ENCODE results near the gene TMSB15A. TPM values are rescaled to one million over a fixed set of nuclear protein-coding genes. Genes with fewer than 3 reads are reported as not detected.

Gene TMSB15A
- total RNA-seq, result under 1 TPM in 1 of 4 donors, not detected in 3; 0.66 TPM

GRCh38 chrX:102515975-102516941, at the start of gene TMSB15A:
Gene TMSB15A, minus strand, starts transcription at chrX:102516739.
- peak; percentile 91 for DNase-seq (ENCODE audit: extremely low spot score)
- Histone ChIP-seq H3K4me1 (peaks cover 4 to 13% (median 9%) of the 10 kb centered on the region in 4 donors), H3K27me3 (peaks cover 0 to 11% (median 3%) of the 10 kb centered on the region in 4 donors), H3K4me3 (peak within 1 kb of the TSS; percentile 51 to 61 (median 54)), H3K27ac (replicated peaks in 1 of 4) (peak within 1 kb of the TSS in 3 of 4 donors; percentile 30 to 48 (median 40)), H3K36me3 (no peaks in the 10 kb centered on the region), H3K9me3 (no peaks in the 10 kb centered on the region)
- 40% methylated on average over 23 of the region's 62 CpGs for WGBS
- intact Hi-C loops (cut with DNase I), result no loop called here
- TF ChIP-seq EP300 (IDR thresholded peaks at IDR 0.05), result no peak
- no peak for TF ChIP-seq POLR2A (IDR thresholded peaks at IDR 0.05; ENCODE audit: low read depth)
- no peak for TF ChIP-seq POLR2AphosphoS5 (IDR thresholded peaks at IDR 0.05)
- TF ChIP-seq CTCF (IDR thresholded peaks at IDR 0.05), result no peak

- H3K27me3 ChIP-seq, result no peaks in the 10 kb centered on the region
- no peak for TF ChIP-seq POLR2A (IDR thresholded peaks at IDR 0.05; ENCODE audit: low read depth)
- TF ChIP-seq EP300 (IDR thresholded peaks at IDR 0.05), result no peak
- no peak for TF ChIP-seq POLR2AphosphoS5 (IDR thresholded peaks at IDR 0.05)
- no peak for TF ChIP-seq CTCF (IDR thresholded peaks at IDR 0.05)
- H3K9me3 ChIP-seq, result no peaks in the 10 kb centered on the region
- 66% methylated on average over 2 of the region's 2 CpGs for WGBS
- H3K4me3 ChIP-seq, result no peak overlapping the region
- intact Hi-C loops (cut with DNase I), result no loop called here
- no peak overlapping the region for H3K27ac ChIP-seq (replicated peaks in 1 of 4)
- no peaks in the 10 kb centered on the region for H3K36me3 ChIP-seq
- DNase-seq (ENCODE audit: extremely low spot score), result no peak
- H3K4me1 ChIP-seq, result no peaks in the 10 kb centered on the region
Measured at GRCh38 chrX:102560423-102561068, 44.0 kb upstream of the TMSB15A start.

GRCh38 chrX:102558607-102559006, 42.1 kb upstream of the TMSB15A start:
- no peak for DNase-seq (ENCODE audit: extremely low spot score)
- H3K4me1 ChIP-seq, result no peaks in the 10 kb centered on the region
- H3K27me3 ChIP-seq, result no peaks in the 10 kb centered on the region
- no peak overlapping the region for H3K4me3 ChIP-seq
- 83% methylated on average over 2 of the region's 2 CpGs for WGBS
- TF ChIP-seq CTCF (IDR thresholded peaks at IDR 0.05) (no peak), POLR2AphosphoS5 (IDR thresholded peaks at IDR 0.05) (no peak), POLR2A (IDR thresholded peaks at IDR 0.05; ENCODE audit: low read depth) (no peak), EP300 (IDR thresholded peaks at IDR 0.05) (no peak)
- intact Hi-C loops (cut with DNase I), result no loop called here
- no peaks in the 10 kb centered on the region for H3K9me3 ChIP-seq
- no peak overlapping the region for H3K27ac ChIP-seq (replicated peaks in 1 of 4)
- no peaks in the 10 kb centered on the region for H3K36me3 ChIP-seq

GRCh38 chrX:102548231-102548630, 31.7 kb upstream of the TMSB15A start:
- intact Hi-C loops (cut with DNase I), result no loop called here

More at GRCh38 chrX:102548231-102548630, 31.7 kb upstream of the TMSB15A start:
- H3K9me3 ChIP-seq, result no peaks in the 10 kb centered on the region
- no peak overlapping the region for H3K27ac ChIP-seq (replicated peaks in 1 of 4)
- TF ChIP-seq CTCF (IDR thresholded peaks at IDR 0.05) (no peak), POLR2AphosphoS5 (IDR thresholded peaks at IDR 0.05) (no peak), POLR2A (IDR thresholded peaks at IDR 0.05; ENCODE audit: low read depth) (no peak), EP300 (IDR thresholded peaks at IDR 0.05) (no peak)
- peaks cover 0 to 12% (median 0%) of the 10 kb centered on the region in 4 donors for H3K27me3 ChIP-seq
- DNase-seq (ENCODE audit: extremely low spot score), result no peak
- peaks cover 0 to 3% (median 0%) of the 10 kb centered on the region in 4 donors for H3K4me1 ChIP-seq
- WGBS, result 80% methylated on average over 16 of the region's 23 CpGs
- no peak overlapping the region for H3K4me3 ChIP-seq
- H3K36me3 ChIP-seq, result no peaks in the 10 kb centered on the region

Measured in esophagus muscularis mucosa (tissue), 4 donors.